Neural crest cell (in vitro differentiated cells): ENCODE data around the gene DCTN2. TPM values are rescaled to one million over a fixed set of nuclear protein-coding genes. Genes with fewer than 3 reads are reported as not detected.
"Not testable (repeated sequence)": the region's sequence is repeated elsewhere in the genome, so short reads cannot be mapped to it uniquely, and the experiment has no call there.

ENCODE experiments used
- DNase-seq: peaks from one replicate; pipeline ENCODE4 v3.0.0; 2021; ENCODE audit warnings: low read depth, mixed read lengths, low spot score
- H3K27ac Mint-ChIP-seq: one replicate; pipeline ENCODE4 v1.8.0; 2021; ENCODE audit warnings: mild to moderate bottlenecking, mixed read lengths; ENCODE audit not compliant: unreplicated experiment
- H3K27me3 Mint-ChIP-seq: 2 replicates; pipeline ENCODE4 v1.8.0; 2021; ENCODE audit warnings: low read depth, mild to moderate bottlenecking, mixed read lengths
- H3K36me3 Mint-ChIP-seq: 2 replicates; pipeline ENCODE4 v1.8.0; 2021; ENCODE audit warnings: low read depth, mild to moderate bottlenecking, mixed read lengths
- H3K4me1 Mint-ChIP-seq: 2 replicates; pipeline ENCODE4 v1.8.0; 2021; ENCODE audit warnings: mixed read lengths
- H3K4me3 Mint-ChIP-seq: one replicate; pipeline ENCODE4 v1.8.0; 2021; ENCODE audit warnings: mild to moderate bottlenecking, mixed read lengths
- H3K9me3 Mint-ChIP-seq: 2 replicates; pipeline ENCODE4 v1.8.0; 2021; ENCODE audit warnings: mixed read lengths
- CTCF ChIP-seq: fragments of 200-600 bp; sonication (generic); conservative IDR thresholded peaks from 2 replicates; pipeline ENCODE4 v1.5.0; 2021; ENCODE audit warnings: antibody characterized with exemption, mild to moderate bottlenecking
- total RNA-seq: library from RNA; stranded (reverse); gene quantifications from 2 replicates; pipeline ENCODE4 v1.2.1, GENCODE V29; 2021

The DCTN2 gene
- total RNA-seq, 1 donor from 2014 or later, result 133 TPM

- Mint-ChIP-seq H3K4me1 (no peaks in the 10 kb centered on the region), H3K36me3 (no peaks in the 10 kb centered on the region), H3K27ac (no peak overlapping the region), H3K9me3 (no peaks in the 10 kb centered on the region), H3K27me3 (no peaks in the 10 kb centered on the region), H3K4me3 (no peak overlapping the region)
- DNase-seq, result no peak
- TF ChIP-seq CTCF, result no peak
These were observed 27.8 kb upstream of the DCTN2 start for GRCh38 chr12:57574795-57575194.

GRCh38 chr12:57571926-57572762, 25.2 kb upstream of the DCTN2 start:
- Mint-ChIP-seq H3K27ac (peak overlapping the region; percentile 46), H3K27me3 (no peaks in the 10 kb centered on the region), H3K4me3 (no peak overlapping the region), H3K9me3 (no peaks in the 10 kb centered on the region), H3K4me1 (no peaks in the 10 kb centered on the region), H3K36me3 (peaks cover 3% of the 10 kb centered on the region)
- DNase-seq, result no peak
- TF ChIP-seq CTCF, result no peak

GRCh38 chr12:57570438-57570837, 23.4 kb upstream of the DCTN2 start:
- not testable (repeated sequence) for H3K4me3 Mint-ChIP-seq, DNase-seq, H3K27me3 Mint-ChIP-seq, H3K9me3 Mint-ChIP-seq, H3K4me1 Mint-ChIP-seq, H3K27ac Mint-ChIP-seq, H3K36me3 Mint-ChIP-seq

GRCh38 chr12:57569858-57570257, 22.9 kb upstream of the DCTN2 start:
- Mint-ChIP-seq H3K36me3 (peaks cover 3% of the 10 kb centered on the region), H3K27ac (peak overlapping the region; percentile 63), H3K27me3 (peaks cover under 1% of the 10 kb centered on the region), H3K9me3 (no peaks in the 10 kb centered on the region), H3K4me1 (no peaks in the 10 kb centered on the region), H3K4me3 (no peak overlapping the region)
- no peak for TF ChIP-seq CTCF
- no peak for DNase-seq

GRCh38 chr12:57568838-57569237, 21.8 kb upstream of the DCTN2 start:
- Mint-ChIP-seq H3K27me3 (peaks cover 9% of the 10 kb centered on the region), H3K9me3 (no peaks in the 10 kb centered on the region), H3K27ac (no peak overlapping the region), H3K4me3 (no peak overlapping the region), H3K36me3 (peaks cover 9% of the 10 kb centered on the region), H3K4me1 (no peaks in the 10 kb centered on the region)
- TF ChIP-seq CTCF, result no peak
- DNase-seq, result no peak

GRCh38 chr12:57564178-57564740, 17.3 kb upstream of the DCTN2 start:
- no peaks in the 10 kb centered on the region for H3K4me1 Mint-ChIP-seq
- no peak for DNase-seq
- no peaks in the 10 kb centered on the region for H3K9me3 Mint-ChIP-seq
- H3K4me3 Mint-ChIP-seq, result no peak overlapping the region
- peaks cover 25% of the 10 kb centered on the region for H3K27me3 Mint-ChIP-seq
- TF ChIP-seq CTCF, result no peak
- H3K27ac Mint-ChIP-seq, result no peak overlapping the region
- peaks cover 9% of the 10 kb centered on the region for H3K36me3 Mint-ChIP-seq
